SK-N-SH treated with all-trans-retinoic acid at 6 μM for 48 hours (cell line): ENCODE measurements around the gene PLCE1.

Experiments used
- ARNTL ChIP-seq: fragments of 450-650 bp; formaldehyde crosslinking; IDR thresholded peaks from 2 replicates; pipeline ENCODE4 v1.5.0; 2020; ENCODE audit warnings: low read depth, mild to moderate bottlenecking, moderate library complexity, borderline replicate concordance
- ESRRG ChIP-seq: fragments of 250-450 bp; sonication (Bioruptor Pico); IDR thresholded peaks from 2 replicates; pipeline ENCODE4 v1.6.1; 2021; ENCODE audit warnings: mild to moderate bottlenecking
- RARB ChIP-seq: fragments of 250-450 bp; sonication (Bioruptor Pico); IDR thresholded peaks from 2 replicates; pipeline ENCODE4 v1.8.0; 2021; ENCODE audit warnings: mild to moderate bottlenecking, moderate library complexity
- SNAI2 ChIP-seq: fragments of 250-450 bp; sonication (Bioruptor Pico); IDR thresholded peaks from 2 replicates; pipeline ENCODE4 v1.5.0; 2020; ENCODE audit warnings: mild to moderate bottlenecking, moderate library complexity
- TCF4 ChIP-seq: fragments of 250-450 bp; sonication (Bioruptor Pico); IDR thresholded peaks from 2 replicates; pipeline ENCODE4 v1.8.0; 2021; ENCODE audit warnings: mild to moderate bottlenecking, moderate library complexity, borderline replicate concordance
- TOX ChIP-seq: fragments of 250-450 bp; sonication (Bioruptor Pico); IDR thresholded peaks from 2 replicates; pipeline ENCODE4 v1.8.0; 2021; ENCODE audit warnings: mild to moderate bottlenecking, moderate library complexity, borderline replicate concordance
- ZC3H10 ChIP-seq: fragments of 250-450 bp; sonication (Bioruptor Pico); IDR thresholded peaks from 2 replicates; pipeline ENCODE4 v1.5.1; 2021; ENCODE audit warnings: mild to moderate bottlenecking, moderate library complexity
- ZFP30 ChIP-seq: fragments of 450-650 bp; formaldehyde crosslinking; IDR thresholded peaks from 2 replicates; pipeline ENCODE4 v1.5.0; 2022; ENCODE audit warnings: mild to moderate bottlenecking, moderate library complexity
- ZNF565 ChIP-seq: fragments of 450-650 bp; formaldehyde crosslinking; conservative IDR thresholded peaks from 2 replicates; pipeline ENCODE4 v1.5.0; 2020; ENCODE audit warnings: low read depth, mild to moderate bottlenecking, moderate library complexity
- ZNF70 ChIP-seq: fragments of 450-650 bp; formaldehyde crosslinking; IDR thresholded peaks from 2 replicates; pipeline ENCODE4 v1.5.0; 2020; ENCODE audit warnings: mild to moderate bottlenecking, moderate library complexity
- TF ChIP-seq, protein P1 (sequence below): fragments of 250-450 bp; sonication (Bioruptor Pico); IDR thresholded peaks from 2 replicates; pipeline ENCODE4 v1.8.0; 2020; ENCODE audit warnings: mild to moderate bottlenecking, moderate library complexity, borderline replicate concordance

DNA sequence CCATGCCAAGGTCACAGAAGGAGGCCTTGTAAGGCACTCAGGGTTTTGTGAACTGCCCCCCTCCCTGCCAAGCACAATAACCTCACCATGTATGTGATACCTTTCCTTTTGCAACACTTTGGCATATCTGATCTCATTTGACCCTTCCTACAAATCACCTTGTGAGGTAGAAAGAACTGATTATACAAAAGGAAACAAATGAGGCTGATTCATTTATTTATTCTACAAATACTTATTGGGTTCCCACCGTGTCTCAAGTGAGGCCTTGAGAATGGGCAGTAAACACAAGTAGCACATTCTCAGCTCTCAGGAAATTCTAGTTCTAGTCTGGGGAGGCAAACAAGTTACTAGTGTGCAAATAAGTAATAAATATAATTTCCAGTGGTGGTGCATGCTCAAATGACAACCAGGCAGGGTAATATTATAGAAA, 19.6 kb downstream of the PLCE1 start:
- TF ChIP-seq, protein P1, sequence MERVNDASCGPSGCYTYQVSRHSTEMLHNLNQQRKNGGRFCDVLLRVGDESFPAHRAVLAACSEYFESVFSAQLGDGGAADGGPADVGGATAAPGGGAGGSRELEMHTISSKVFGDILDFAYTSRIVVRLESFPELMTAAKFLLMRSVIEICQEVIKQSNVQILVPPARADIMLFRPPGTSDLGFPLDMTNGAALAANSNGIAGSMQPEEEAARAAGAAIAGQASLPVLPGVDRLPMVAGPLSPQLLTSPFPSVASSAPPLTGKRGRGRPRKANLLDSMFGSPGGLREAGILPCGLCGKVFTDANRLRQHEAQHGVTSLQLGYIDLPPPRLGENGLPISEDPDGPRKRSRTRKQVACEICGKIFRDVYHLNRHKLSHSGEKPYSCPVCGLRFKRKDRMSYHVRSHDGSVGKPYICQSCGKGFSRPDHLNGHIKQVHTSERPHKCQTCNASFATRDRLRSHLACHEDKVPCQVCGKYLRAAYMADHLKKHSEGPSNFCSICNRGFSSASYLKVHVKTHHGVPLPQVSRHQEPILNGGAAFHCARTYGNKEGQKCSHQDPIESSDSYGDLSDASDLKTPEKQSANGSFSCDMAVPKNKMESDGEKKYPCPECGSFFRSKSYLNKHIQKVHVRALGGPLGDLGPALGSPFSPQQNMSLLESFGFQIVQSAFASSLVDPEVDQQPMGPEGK (CRISPR knock-in tag), result no peak
- TF ChIP-seq ZNF70, result no peak
- TF ChIP-seq ESRRG (CRISPR knock-in tag), result no peak
- no peak for TF ChIP-seq SNAI2 (CRISPR knock-in tag)
- TF ChIP-seq TOX (CRISPR knock-in tag), result no peak
- TF ChIP-seq TCF4 (CRISPR knock-in tag), result no peak
- TF ChIP-seq ZC3H10, result no peak
- TF ChIP-seq ZFP30 (CRISPR knock-in tag), result no peak
- no peak for TF ChIP-seq RARB (CRISPR knock-in tag)
- no peak for TF ChIP-seq ZNF565 (CRISPR knock-in tag)
- TF ChIP-seq ARNTL, result no peak
